GM21381 (cell line): ENCODE results near the gene TNNI3.
"Not testable (repeated sequence)": the region's sequence is repeated elsewhere in the genome, so short reads cannot be mapped to it uniquely, and the experiment has no call there.

Experiments used
- ATAC-seq: cut with Tn5 transposase; IDR thresholded peaks from one replicate; pipeline ENCODE4 v1.9.1; 2021; ENCODE audit warnings: mild to moderate bottlenecking, moderate library complexity; ENCODE audit not compliant: unreplicated experiment

TNNI3 gene

DNA sequence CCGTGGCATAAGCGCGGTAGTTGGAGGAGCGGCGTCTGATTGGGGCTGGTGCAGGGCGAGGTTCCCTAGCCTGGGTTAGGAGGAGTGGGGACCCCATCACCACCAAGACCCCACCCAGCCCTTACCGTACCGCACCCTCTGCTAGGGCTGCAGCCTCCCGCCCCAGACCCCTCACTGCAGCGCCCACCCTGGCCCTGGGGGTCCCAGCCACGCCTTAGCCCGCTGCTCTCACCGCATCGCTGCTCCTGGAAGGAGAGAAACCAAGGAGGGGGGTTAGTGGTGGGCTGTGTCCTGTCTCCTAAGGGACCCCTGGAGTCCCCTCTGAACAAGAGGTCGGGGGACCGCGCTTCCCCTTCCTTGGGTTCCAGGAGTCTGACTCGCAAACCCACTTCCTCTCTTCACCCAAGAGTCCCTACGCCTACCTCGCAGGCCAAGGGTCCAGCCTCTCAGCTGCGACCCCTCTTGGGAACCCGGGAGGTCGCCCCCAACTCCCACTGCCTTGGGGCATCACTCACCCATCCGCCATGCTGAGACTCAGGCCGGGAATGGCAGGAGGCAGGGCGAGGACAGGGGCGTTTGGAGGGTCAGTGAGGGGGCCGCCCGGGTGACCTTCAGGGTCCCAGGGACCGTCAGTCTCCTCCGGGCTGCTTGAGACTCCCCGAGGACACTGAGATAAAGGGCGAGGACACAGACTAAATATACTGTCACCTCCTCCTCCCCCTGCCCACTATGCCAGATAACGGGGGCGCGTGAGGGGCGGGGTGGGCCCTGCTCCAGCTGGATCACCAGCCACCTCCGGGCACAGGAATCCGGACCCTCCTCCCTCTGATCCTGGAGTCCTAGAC lies at the start of gene TNNI3:
TNNI3 (minus strand) TSS at position 669 of the 845 bp plus-strand sequence; CDS start at position 526, 143 bp downstream.
- no peak for ATAC-seq

GRCh38 chr19:55206664-55207500 lies 49.4 kb upstream of the TNNI3 start:
- no peak for ATAC-seq

DNA sequence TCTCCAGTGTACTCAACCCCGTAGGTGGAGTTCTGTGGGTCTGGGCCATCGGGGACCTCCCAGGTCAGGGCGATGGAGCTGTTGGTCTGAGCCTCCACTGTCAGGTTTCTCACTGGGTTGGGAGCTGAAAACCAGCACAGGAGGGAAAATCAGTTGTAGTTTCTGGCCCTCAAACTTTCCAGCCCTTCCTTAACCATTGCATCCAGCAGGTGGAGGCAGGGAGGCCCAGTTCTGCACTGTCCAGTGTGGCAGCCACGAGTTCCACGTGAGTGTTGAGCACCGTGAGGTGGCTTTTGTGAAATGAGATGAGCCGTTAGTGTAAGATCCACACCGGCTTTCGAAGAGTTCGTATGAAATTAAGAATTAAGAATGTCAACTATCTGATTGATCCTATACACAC lies 44.7 kb upstream of the TNNI3 start:
- not testable (repeated sequence) for ATAC-seq

- ATAC-seq: no peak
These were observed 42.2 kb upstream of the TNNI3 start for GRCh38 chr19:55199620-55200204.

GRCh38 chr19:55198651-55199050 lies 41.1 kb upstream of the TNNI3 start:
- no peak for ATAC-seq

GRCh38 chr19:55197528-55197927 lies 40.0 kb upstream of the TNNI3 start:
- ATAC-seq: no peak

DNA sequence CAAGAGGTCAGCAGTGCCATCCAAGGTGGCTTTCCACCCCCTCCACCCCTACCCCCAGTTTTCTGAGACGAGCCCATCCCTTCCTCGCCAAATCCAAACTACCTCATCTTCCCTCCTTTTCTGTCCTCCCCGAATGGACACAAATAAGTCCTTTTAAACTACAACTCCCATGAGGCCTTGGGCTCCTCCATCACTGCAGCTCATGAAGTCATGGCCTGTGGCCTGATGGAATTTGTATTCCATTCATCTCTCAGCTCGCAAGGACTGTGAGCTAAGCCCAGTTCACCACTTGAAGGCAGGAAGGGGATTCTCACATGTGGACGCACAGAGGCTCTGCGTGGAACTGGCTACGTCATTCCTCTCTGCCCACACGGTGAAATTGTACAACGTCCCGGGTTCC lies 39.3 kb upstream of the TNNI3 start:
- no peak for ATAC-seq

DNA sequence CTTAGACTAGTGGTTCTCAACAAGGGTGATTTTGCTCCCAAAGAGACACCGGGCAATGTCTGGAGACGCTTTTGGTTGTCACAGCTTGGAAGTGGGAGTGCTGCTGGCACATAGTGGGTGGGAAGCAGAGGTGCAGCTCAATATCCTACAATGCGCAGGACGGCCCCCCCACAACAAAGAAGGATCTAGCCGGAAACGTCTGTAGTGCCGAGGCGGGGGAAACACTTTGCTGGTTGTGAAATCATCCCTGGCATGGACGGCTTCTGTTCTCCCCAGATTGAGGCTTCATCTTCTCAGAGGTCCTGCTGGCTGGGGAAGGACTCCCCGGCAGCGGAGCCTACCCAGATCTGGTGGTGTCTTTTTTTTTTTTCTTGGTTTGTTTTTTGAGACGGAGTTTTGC lies 35.9 kb upstream of the TNNI3 start:
- ATAC-seq: no peak

GRCh38 chr19:55189403-55189835 lies 31.9 kb upstream of the TNNI3 start:
- no peak for ATAC-seq

GRCh38 chr19:55188625-55189024 lies 31.1 kb upstream of the TNNI3 start:
- no peak for ATAC-seq

DNA sequence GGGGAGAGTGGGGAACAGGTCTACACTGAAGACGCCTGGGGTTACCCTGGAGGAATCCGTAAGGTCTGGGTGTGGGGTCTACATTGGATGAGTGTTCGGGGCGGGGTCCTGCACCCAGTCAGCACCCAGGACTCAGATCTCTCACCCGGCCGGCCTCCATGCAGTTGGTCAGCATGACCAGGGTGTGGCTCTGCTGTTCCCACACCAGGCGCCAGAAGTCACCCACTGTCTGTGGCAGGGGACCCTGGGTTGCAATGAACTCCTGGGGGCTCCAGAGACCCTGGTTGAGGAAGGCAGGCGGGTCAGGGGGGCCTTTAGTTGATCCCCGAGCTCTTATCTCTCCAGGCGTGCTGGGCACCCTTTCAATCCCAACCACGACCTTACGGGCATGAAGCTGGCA lies 28.5 kb upstream of the TNNI3 start:
- no peak for ATAC-seq

DNA sequence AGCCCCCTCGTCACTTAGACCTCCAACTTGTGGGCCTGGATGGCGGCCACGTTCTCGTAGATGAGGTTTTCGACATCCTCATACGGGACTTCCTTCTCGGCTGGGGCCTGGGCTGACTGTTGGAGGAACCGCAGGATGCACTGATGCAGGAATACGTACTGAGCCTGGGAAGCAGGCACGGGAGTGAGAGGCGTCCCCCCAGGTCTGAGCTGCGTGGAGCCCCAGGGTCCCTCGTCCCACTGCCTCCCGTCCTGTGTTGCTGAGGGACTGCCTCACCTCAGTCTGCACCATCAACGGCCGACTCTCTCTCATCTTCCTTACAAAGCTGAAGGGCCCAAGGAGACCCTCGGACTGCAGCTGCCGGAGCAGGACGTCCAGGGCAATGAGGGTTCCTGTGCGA lies 24.2 kb upstream of the TNNI3 start:
- ATAC-seq: no peak

DNA sequence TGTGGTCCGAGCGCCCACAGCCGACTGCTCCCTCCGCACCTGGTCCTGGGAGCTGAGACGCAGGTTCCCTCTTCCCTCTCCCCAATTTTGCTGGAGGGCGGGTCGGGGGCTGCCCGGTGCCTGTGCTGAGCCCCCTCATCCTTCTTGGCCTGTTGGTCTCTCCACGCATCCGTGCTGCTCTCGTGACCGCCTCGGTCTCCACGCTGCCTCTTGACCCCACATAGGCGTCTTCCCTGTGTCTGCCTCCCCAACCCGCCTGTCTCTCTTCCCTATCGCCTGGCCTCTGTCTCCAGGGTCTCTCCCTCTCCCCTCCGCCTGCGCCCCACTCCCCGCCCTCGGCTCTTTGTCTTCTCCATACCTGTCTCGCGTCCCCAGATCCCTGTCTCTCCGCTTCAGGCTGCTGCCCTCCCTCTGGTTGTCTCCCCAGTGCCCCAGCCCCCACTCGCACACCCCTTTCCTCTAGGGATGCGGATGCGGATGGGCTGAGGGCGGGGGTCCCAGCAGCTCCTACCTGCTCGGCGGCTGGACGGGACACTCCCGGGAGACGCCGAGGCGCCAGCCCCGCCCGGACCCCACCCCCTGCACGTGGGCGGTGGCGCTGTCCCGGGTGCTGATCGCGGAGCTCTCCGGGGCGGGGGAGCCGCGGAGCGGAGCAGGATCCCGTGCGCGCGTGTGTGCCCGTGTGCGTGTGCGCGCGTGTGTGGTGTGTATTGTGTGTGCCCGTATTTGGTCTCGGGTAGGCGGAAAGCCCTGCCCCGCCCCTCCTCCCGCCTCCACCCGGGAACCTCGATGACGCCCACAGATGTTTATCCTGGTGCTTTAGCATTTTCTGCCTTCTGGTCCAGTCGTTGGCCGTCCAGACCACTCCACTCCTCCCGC lies 22.3 kb upstream of the TNNI3 start, which contains the start of gene SYT5:
SYT5 (minus strand) TSS at position 684 of the 879 bp plus-strand sequence. CDS start 1,248 bp downstream, outside the sequence.
- no peak for ATAC-seq

DNA sequence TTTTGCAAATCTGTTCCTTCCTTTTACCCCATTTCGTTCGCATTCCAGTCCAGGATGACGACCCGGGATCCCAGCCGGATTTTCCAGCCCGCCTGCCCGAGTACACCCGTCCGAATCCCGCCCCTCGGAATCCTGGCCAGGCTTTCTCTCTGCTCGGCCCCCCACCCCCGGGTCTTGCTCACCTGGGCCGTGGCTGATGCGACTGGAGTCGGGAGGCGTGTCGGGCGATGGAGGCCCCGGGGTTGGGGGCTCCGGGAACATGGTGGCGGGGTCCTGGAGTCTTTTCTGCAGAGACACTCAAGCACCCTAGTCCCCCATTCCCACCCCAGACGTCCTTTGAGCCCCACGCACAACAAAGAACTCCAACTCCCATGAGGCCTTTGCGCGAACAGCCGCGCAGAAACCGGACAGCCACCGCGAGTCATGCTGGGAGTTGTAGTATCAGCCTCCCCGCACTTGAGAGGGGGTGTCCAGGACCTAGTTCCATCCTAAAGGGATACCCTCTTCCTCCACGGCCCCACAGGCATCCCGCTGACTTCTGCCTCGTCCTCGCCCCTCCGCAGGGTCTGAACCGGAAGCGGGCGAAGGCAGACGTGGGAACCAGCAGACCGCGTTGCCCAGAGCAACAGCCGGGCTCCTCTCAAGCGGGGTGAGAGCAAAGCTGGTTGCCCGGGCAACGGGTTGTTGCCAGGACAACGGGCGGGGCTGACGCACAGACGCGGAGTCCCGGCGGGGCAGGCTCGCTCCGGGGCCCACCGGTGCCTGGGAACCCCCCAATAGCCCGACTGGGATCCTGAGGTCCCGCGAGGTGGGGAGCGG lies 21.5 kb upstream of the TNNI3 start:
- ATAC-seq: no peak

- no peak for ATAC-seq
These were observed 18.5 kb upstream of the TNNI3 start for GRCh38 chr19:55176076-55176475.

- ATAC-seq: no peak
These were observed 17.8 kb upstream of the TNNI3 start for GRCh38 chr19:55175117-55175867.

- no peak for ATAC-seq
These were observed 17.0 kb upstream of the TNNI3 start for GRCh38 chr19:55174425-55175116.

- no peak for ATAC-seq
These were observed 16.3 kb upstream of the TNNI3 start for GRCh38 chr19:55173714-55174409.
